Loucy (cell line): ENCODE data around the gene DMRT3.

Experiments
- H2AFZ ChIP-seq: fragments of 200-600 bp; sonication (generic); 2 replicates; pipeline ENCODE4 v1.6.0; 2016; ENCODE audit warnings: antibody characterized with exemption, mild to moderate bottlenecking, low read length, moderate library complexity
- H3F3A ChIP-seq: fragments of 200-600 bp; 2 replicates; pipeline ENCODE4 v1.6.0; 2016; ENCODE audit warnings: antibody characterized with exemption, low read depth, mild to moderate bottlenecking
- H3K27me3 ChIP-seq: fragments of 200-600 bp; sonication (generic); 2 replicates; pipeline ENCODE4 v1.6.1; 2014; ENCODE audit warnings: low read length, mild to moderate bottlenecking; ENCODE audit not compliant: insufficient read depth, poor library complexity, severe bottlenecking
- H3K36me3 ChIP-seq: fragments of 200-600 bp; sonication (generic); 2 replicates; pipeline ENCODE4 v1.6.1; 2016; ENCODE audit warnings: low read length; ENCODE audit not compliant: insufficient read depth
- H3K4me1 ChIP-seq: fragments of 200-600 bp; sonication (generic); 2 replicates; pipeline ENCODE4 v1.5.1; 2014; ENCODE audit warnings: low read length, mild to moderate bottlenecking; ENCODE audit not compliant: insufficient read depth, poor library complexity, severe bottlenecking
- H3K4me2 ChIP-seq: fragments of 200-600 bp; sonication (generic); 2 replicates; pipeline ENCODE4 v1.6.0; 2014; ENCODE audit warnings: antibody characterized with exemption, low read length, low read depth, mild to moderate bottlenecking; ENCODE audit not compliant: poor library complexity, severe bottlenecking
- H3K4me3 ChIP-seq: fragments of 200-600 bp; sonication (generic); 2 replicates; pipeline ENCODE4 v1.5.1; 2014; ENCODE audit warnings: low read length, mild to moderate bottlenecking, mixed read lengths; ENCODE audit not compliant: poor library complexity, severe bottlenecking
- H3K79me2 ChIP-seq: fragments of 200-600 bp; sonication (generic); 2 replicates; pipeline ENCODE4 v1.6.1; 2014; ENCODE audit warnings: low read length; ENCODE audit not compliant: insufficient read depth
- H3K9ac ChIP-seq: fragments of 200-600 bp; sonication (generic); 2 replicates; pipeline ENCODE4 v1.6.0; 2014; ENCODE audit warnings: mild to moderate bottlenecking, low read depth, low read length, moderate library complexity; ENCODE audit not compliant: poor library complexity, severe bottlenecking
- H3K9me2 ChIP-seq: fragments of 200-600 bp; sonication (generic); replicated peaks from 2 replicates; pipeline ENCODE4 v1.6.1; 2016; ENCODE audit warnings: low read depth, low read length, mixed read lengths
- H3K9me3 ChIP-seq: fragments of 200-600 bp; sonication (generic); 2 replicates; pipeline ENCODE4 v1.6.1; 2014; ENCODE audit warnings: mild to moderate bottlenecking, antibody characterized with exemption, low read length, low read depth; ENCODE audit not compliant: insufficient read depth
- H4K20me1 ChIP-seq: fragments of 200-600 bp; sonication (generic); 2 replicates; pipeline ENCODE4 v1.6.0; 2014; ENCODE audit warnings: antibody characterized with exemption, low read length, mild to moderate bottlenecking; ENCODE audit not compliant: insufficient read depth, poor library complexity, severe bottlenecking
- EZH2phosphoT487 ChIP-seq: fragments of 200-600 bp; IDR thresholded peaks from 2 replicates; pipeline ENCODE4 v1.6.1; 2018; ENCODE audit warnings: antibody characterized with exemption, mild to moderate bottlenecking, moderate library complexity, borderline replicate concordance
- TF ChIP-seq, protein P1 (sequence below): fragments of 200-600 bp; sonication (generic); conservative IDR thresholded peaks from 2 replicates; pipeline ENCODE4 v1.5.1; 2014; ENCODE audit warnings: mild to moderate bottlenecking, antibody characterized with exemption, low read length

The DMRT3 gene

DNA sequence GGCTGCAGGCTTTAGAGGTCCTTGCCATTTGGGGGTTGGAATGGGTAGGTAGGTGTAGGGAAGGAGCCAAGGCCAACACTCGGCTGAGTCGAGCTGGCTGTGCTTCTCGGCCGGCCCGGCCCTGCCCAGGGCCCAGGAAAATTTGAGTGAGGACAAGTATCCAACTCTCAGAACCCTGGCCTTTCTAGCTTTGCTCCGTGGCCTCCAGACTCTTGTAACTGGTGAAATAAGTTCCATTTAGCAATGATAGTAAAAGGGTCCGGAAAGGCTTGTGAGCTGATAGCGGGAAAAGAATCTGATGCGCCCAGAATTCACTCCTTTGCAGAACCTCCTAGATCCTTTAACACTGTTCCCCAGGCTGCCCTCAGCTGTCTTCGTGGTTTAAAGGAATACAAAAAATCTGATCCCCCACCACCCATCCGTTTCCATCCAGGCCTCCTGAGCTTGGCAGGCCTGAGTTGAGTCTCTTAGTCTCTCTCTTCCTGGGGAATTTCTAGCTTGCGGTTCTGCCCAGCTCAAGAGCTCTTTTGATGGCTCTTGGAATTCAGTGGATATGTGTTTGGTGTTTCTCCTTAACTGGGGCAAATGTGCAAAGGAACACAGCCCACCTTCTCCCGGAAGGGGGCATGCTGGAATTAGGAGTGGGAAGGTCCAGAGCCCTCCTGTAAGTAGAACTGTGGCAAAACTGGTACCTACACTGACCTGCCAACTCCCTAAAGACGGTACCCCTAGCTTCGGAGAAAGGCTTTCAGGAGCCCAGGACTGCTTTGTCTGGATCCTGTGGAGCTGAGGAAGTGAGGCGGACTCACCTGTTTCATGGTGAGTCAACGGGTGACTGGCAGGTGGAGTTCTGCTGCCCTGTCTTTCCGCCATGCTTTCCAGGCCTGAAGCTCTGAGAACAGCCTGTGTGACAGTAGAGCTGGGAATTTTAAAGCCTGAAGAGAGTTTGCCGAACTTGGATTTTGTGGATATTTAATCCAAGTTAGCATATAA, 1.7 kb downstream of the DMRT3 start:
- no peaks in the 10 kb centered on the region for H3K36me3 ChIP-seq
- H3K4me1 ChIP-seq, result no peaks in the 10 kb centered on the region
- H3K79me2 ChIP-seq, result no peaks in the 10 kb centered on the region
- no peak overlapping the region for H3K9ac ChIP-seq
- H3K27me3 ChIP-seq, result no peaks in the 10 kb centered on the region
- no peak overlapping the region for H3K4me3 ChIP-seq
- no peaks in the 10 kb centered on the region for H4K20me1 ChIP-seq
- no peak overlapping the region for H2AFZ ChIP-seq
- no peaks in the 10 kb centered on the region for H3K9me3 ChIP-seq
- H3F3A ChIP-seq, result no peaks in the 10 kb centered on the region
- H3K4me2 ChIP-seq, result no peak overlapping the region
- TF ChIP-seq EZH2phosphoT487, result no peak
- TF ChIP-seq, protein P1, sequence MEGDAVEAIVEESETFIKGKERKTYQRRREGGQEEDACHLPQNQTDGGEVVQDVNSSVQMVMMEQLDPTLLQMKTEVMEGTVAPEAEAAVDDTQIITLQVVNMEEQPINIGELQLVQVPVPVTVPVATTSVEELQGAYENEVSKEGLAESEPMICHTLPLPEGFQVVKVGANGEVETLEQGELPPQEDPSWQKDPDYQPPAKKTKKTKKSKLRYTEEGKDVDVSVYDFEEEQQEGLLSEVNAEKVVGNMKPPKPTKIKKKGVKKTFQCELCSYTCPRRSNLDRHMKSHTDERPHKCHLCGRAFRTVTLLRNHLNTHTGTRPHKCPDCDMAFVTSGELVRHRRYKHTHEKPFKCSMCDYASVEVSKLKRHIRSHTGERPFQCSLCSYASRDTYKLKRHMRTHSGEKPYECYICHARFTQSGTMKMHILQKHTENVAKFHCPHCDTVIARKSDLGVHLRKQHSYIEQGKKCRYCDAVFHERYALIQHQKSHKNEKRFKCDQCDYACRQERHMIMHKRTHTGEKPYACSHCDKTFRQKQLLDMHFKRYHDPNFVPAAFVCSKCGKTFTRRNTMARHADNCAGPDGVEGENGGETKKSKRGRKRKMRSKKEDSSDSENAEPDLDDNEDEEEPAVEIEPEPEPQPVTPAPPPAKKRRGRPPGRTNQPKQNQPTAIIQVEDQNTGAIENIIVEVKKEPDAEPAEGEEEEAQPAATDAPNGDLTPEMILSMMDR, result no peak
- no peaks in the 10 kb centered on the region for H3K9me2 ChIP-seq

DNA sequence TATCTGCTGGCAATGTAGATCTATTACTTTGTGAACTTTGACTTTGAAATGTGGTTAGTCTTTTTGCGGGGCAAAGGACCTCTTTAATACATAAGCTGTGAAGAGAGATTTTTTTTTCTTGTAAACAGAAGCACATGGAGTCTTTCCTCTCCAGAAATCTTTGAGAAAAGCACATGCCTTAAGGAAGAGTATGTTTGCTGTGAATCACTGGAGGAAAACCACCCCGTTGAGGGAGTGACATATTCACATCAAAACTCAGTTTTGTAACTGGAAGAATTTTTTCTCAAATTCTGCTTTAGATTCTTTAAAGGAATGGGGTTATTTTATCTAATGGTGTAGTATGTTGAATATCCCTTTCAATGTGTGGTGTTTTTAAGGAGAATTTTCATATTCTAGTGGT, 3.5 kb downstream of the DMRT3 start:
- H3K4me3 ChIP-seq, result no peak overlapping the region
- no peaks in the 10 kb centered on the region for H3K27me3 ChIP-seq
- H3K36me3 ChIP-seq, result no peaks in the 10 kb centered on the region
- no peak for TF ChIP-seq EZH2phosphoT487
- TF ChIP-seq, protein P1, result no peak
- no peaks in the 10 kb centered on the region for H3K9me3 ChIP-seq
- H3K9ac ChIP-seq, result no peak overlapping the region
- no peak overlapping the region for H2AFZ ChIP-seq
- H3K9me2 ChIP-seq, result no peaks in the 10 kb centered on the region
- H3F3A ChIP-seq, result no peaks in the 10 kb centered on the region
- no peak overlapping the region for H3K4me2 ChIP-seq
- no peaks in the 10 kb centered on the region for H3K4me1 ChIP-seq
- H4K20me1 ChIP-seq, result no peaks in the 10 kb centered on the region
- H3K79me2 ChIP-seq, result no peaks in the 10 kb centered on the region

DNA sequence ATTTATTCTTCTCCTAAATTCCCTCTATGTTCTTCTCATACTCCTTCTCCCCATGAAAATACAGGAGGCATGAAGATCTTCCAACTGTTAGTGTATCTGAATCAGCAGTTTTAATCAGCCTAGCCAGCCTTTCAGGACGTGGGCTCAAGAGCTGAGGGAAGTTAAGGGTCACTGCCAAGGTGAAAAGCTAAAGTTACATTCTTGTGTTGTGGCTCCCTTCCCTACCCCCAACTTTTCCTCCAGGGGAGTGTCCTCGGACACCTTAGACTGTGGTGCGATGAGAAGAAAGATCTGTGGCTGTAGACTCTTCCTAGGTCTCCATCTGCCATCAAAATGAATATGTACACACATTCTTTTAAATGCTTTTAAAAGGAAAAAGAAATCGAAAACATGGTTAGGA, 4.2 kb downstream of the DMRT3 start:
- TF ChIP-seq, protein P1, result no peak
- no peak for TF ChIP-seq EZH2phosphoT487
- no peaks in the 10 kb centered on the region for H3K36me3 ChIP-seq
- no peak overlapping the region for H3K4me3 ChIP-seq
- no peaks in the 10 kb centered on the region for H3K9me2 ChIP-seq
- H3K9me3 ChIP-seq, result no peaks in the 10 kb centered on the region
- H3K27me3 ChIP-seq, result no peaks in the 10 kb centered on the region
- no peaks in the 10 kb centered on the region for H4K20me1 ChIP-seq
- no peak overlapping the region for H3K9ac ChIP-seq
- H3F3A ChIP-seq, result no peaks in the 10 kb centered on the region
- H3K4me2 ChIP-seq, result no peak overlapping the region
- H3K4me1 ChIP-seq, result no peaks in the 10 kb centered on the region
- H3K79me2 ChIP-seq, result no peaks in the 10 kb centered on the region
- no peak overlapping the region for H2AFZ ChIP-seq
